C4-2B (cell line): ENCODE measurements around the gene HOXA6.

Source experiments
- ZFX ChIP-seq: fragments of 450-650 bp; IDR thresholded peaks from 2 replicates; pipeline ENCODE4 v1.6.1; 2017
- TF ChIP-seq, protein P1 (sequence below): fragments of 450-650 bp; conservative IDR thresholded peaks from 2 replicates; pipeline ENCODE4 v1.5.1; 2017; ENCODE audit warnings: mild to moderate bottlenecking

DNA sequence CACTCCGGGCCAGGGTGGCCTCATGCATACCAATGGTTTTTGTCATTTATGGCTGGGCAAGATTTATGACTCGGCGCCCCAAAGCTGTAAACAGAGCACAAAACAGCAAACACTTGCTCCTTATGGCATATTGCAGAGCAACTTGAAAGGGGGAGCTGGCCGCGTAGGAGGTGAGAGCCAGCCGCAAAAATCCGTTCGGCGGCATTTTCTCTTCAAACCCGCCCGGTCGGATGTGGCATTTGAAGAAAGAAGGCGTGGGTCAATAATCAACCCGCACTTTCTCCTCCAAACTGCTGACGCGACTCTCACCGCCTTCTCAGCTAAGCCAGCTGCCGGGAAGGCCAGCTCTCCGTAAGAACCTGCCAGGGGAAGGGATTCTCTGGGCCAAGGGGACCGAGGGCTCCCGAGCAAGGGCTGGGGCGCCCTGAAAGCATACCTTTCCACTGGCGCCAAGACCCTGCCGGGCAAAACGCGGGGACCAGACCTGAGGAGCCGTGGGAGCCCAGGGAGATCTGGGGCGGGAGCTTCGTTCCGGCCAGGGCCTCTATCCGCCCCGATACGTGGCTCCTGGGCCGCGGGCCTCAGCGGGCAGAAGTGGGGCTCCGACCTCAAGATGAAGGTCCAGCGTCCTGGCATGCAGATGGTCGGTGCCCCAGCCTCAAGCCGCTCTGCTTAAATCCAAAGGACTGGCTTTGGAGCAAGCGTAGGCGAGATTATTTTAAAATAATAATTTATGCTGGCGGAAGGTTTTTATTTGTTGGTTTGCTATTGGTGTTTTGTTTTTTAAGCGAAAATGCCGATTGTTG, 32.1 kb downstream of the HOXA6 start:
- TF ChIP-seq, protein P1, sequence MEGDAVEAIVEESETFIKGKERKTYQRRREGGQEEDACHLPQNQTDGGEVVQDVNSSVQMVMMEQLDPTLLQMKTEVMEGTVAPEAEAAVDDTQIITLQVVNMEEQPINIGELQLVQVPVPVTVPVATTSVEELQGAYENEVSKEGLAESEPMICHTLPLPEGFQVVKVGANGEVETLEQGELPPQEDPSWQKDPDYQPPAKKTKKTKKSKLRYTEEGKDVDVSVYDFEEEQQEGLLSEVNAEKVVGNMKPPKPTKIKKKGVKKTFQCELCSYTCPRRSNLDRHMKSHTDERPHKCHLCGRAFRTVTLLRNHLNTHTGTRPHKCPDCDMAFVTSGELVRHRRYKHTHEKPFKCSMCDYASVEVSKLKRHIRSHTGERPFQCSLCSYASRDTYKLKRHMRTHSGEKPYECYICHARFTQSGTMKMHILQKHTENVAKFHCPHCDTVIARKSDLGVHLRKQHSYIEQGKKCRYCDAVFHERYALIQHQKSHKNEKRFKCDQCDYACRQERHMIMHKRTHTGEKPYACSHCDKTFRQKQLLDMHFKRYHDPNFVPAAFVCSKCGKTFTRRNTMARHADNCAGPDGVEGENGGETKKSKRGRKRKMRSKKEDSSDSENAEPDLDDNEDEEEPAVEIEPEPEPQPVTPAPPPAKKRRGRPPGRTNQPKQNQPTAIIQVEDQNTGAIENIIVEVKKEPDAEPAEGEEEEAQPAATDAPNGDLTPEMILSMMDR, result no peak
- no peak for TF ChIP-seq ZFX
